HepG2 (cell line): Measurements from ENCODE around the gene SH3GLB2. TPM values are rescaled to one million over a fixed set of nuclear protein-coding genes. Genes with fewer than 3 reads are reported as not detected.

ENCODE experiments used
- CEBPG ChIP-seq: IDR thresholded peaks from 2 replicates; pipeline ENCODE4 v1.6.1; 2016
- HNRNPLL ChIP-seq: fragments of 200-400 bp; formaldehyde crosslinking; IDR thresholded peaks from 2 replicates; pipeline ENCODE4 v1.6.1; 2017; ENCODE audit warnings: mild to moderate bottlenecking, low read depth, low read length; ENCODE audit not compliant: poor library complexity, severe bottlenecking
- KDM2A ChIP-seq: sonication (generic); formaldehyde crosslinking; IDR thresholded peaks from 2 replicates; pipeline ENCODE4 v1.4.0; 2020; ENCODE audit warnings: low read depth, missing genetic modification reagents, borderline replicate concordance
- NONO ChIP-seq, 2 experiments: fragments of 450-650 bp in 1 of 2; sonication (generic) in 1 of 2; formaldehyde crosslinking in 1 of 2; IDR thresholded peaks in 1 of 2; conservative IDR thresholded peaks in 1 of 2; 2 replicates each; pipeline versions ENCODE4 v1.6.1 to v1.8.0; 2017 to 2022; ENCODE audit warnings: mild to moderate bottlenecking in 1 of 2, missing genetic modification reagents in 1 of 2, moderate library complexity in 1 of 2
- THAP11 ChIP-seq: IDR thresholded peaks from 2 replicates; pipeline ENCODE4 v1.6.1; 2016; ENCODE audit warnings: missing biosample characterization, missing genetic modification reagents
- YEATS4 ChIP-seq: sonication (generic); formaldehyde crosslinking; IDR thresholded peaks from 2 replicates; pipeline ENCODE4 v1.4.0; 2020; ENCODE audit warnings: missing genetic modification reagents, borderline replicate concordance
- ZBTB42 ChIP-seq: sonication (generic); formaldehyde crosslinking; IDR thresholded peaks from 2 replicates; pipeline ENCODE4 v1.5.0; 2020; ENCODE audit warnings: mild to moderate bottlenecking, missing genetic modification reagents
- ZNF234 ChIP-seq: sonication (generic); formaldehyde crosslinking; conservative IDR thresholded peaks from 2 replicates; pipeline ENCODE4 v1.5.1; 2020; ENCODE audit warnings: mild to moderate bottlenecking, missing genetic modification reagents
- ZNF30 ChIP-seq: sonication (generic); formaldehyde crosslinking; IDR thresholded peaks from 2 replicates; pipeline ENCODE4 v1.5.0; 2020; ENCODE audit warnings: mild to moderate bottlenecking, missing genetic modification reagents
- ZNF446 ChIP-seq: sonication (generic); formaldehyde crosslinking; IDR thresholded peaks from 2 replicates; pipeline ENCODE4 v1.5.0; 2020; ENCODE audit warnings: mild to moderate bottlenecking, missing genetic modification reagents
- ZNF552 ChIP-seq: sonication (generic); formaldehyde crosslinking; IDR thresholded peaks from 2 replicates; pipeline ENCODE4 v1.9.0; 2022; ENCODE audit warnings: missing genetic modification reagents, mild to moderate bottlenecking, borderline replicate concordance
- ZNF563 ChIP-seq: sonication (generic); formaldehyde crosslinking; IDR thresholded peaks from 2 replicates; pipeline ENCODE4 v1.8.0; 2022; ENCODE audit warnings: mild to moderate bottlenecking, moderate library complexity, missing genetic modification reagents
- polyA plus RNA-seq, 8 experiments: library from polyadenylated mRNA; depleted of rRNA in 3 of 8; stranded (reverse) in 7 of 8; unstranded in 1 of 8; fragments of >200 nt; fragmentation: Illumina TruSeq in 4 of 8; extraction: Trizol in 4 of 8; gene quantifications; 2 replicates each; pipeline versions ENCODE4 v1.2.1 to v1.2.3, GENCODE V29; 2011 to 2016; ENCODE audit warnings: low read depth in 4 of 8, missing spikeins in 1 of 8, mixed read lengths in 1 of 8; ENCODE audit not compliant: insufficient read depth in 1 of 8
- total RNA-seq, 5 experiments: library from RNA; depleted of rRNA; stranded (reverse); fragments of >200 nt; fragmentation: Illumina TruSeq; extraction: Trizol; gene quantifications; 2 replicates each; pipeline ENCODE4 v1.2.3, GENCODE V29; 2016; ENCODE audit warnings: low read depth in 1 of 5
- TF ChIP-seq, protein P1 (sequence below): sonication (generic); formaldehyde crosslinking; conservative IDR thresholded peaks from 2 replicates; pipeline ENCODE4 v1.4.0; 2020; ENCODE audit warnings: missing genetic modification reagents
- TF ChIP-seq, protein P2 (sequence below): sonication (generic); formaldehyde crosslinking; IDR thresholded peaks from 2 replicates; pipeline ENCODE4 v1.5.0; 2020; ENCODE audit warnings: mild to moderate bottlenecking, missing genetic modification reagents, borderline replicate concordance
- TF ChIP-seq, protein P3 (sequence below): sonication (generic); formaldehyde crosslinking; IDR thresholded peaks from 2 replicates; pipeline ENCODE4 v1.5.0; 2020; ENCODE audit warnings: missing genetic modification reagents, mild to moderate bottlenecking, borderline replicate concordance
- TF ChIP-seq, protein P4 (sequence below): sonication (generic); formaldehyde crosslinking; IDR thresholded peaks from 2 replicates; pipeline ENCODE4 v1.9.0; 2021; ENCODE audit warnings: mild to moderate bottlenecking, missing genetic modification reagents

SH3GLB2 gene
- total and polyA plus RNA-seq, 2 of the 13 experiments (the other 11 are each of a cell fraction or from before 2014, with no cell fraction given): 24.0 to 40.6 TPM

DNA sequence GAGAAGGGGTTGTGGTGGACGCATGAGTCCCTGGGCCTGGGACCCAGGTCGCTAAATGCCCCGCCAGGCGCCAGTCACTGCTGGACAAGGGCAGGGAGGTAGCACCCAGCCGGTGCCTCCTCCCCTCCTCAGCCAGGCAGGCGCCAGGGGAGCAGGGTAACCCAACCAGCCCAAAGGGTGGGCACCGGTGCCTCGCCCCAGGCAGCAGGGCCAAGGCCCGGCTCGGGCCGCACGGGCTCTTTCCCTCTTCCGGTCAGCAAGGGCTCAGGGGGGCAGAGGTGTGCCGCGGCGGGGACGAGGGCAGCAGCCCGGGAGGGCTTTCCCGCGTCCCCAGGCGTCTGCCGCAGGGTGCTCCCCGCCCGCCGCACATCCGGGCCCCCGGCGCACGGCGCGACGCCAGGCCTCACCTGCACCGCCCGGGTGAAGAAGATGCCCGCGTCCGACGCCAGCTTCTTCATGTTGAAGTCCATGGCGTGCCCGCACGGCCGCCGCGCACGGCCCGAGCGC is 393 bp downstream of the SH3GLB2 start (continued):
- TF ChIP-seq, protein P1, sequence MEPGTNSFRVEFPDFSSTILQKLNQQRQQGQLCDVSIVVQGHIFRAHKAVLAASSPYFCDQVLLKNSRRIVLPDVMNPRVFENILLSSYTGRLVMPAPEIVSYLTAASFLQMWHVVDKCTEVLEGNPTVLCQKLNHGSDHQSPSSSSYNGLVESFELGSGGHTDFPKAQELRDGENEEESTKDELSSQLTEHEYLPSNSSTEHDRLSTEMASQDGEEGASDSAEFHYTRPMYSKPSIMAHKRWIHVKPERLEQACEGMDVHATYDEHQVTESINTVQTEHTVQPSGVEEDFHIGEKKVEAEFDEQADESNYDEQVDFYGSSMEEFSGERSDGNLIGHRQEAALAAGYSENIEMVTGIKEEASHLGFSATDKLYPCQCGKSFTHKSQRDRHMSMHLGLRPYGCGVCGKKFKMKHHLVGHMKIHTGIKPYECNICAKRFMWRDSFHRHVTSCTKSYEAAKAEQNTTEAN (CRISPR knock-in tag): 0 out of 2 replicates have a peak, but pooled peaks have one; percentile 13
- TF ChIP-seq ZNF563 (CRISPR knock-in tag): 0 out of 2 replicates have a peak, but pooled peaks have one; percentile 16
- 0 out of 2 replicates have a peak, but pooled peaks have one; percentile 46 for TF ChIP-seq ZNF446 (CRISPR knock-in tag)
- TF ChIP-seq NONO (IDR thresholded peaks at IDR 0.05): no peak
- TF ChIP-seq NONO (CRISPR knock-in tag; conservative IDR thresholded peaks at IDR 0.05): no peak
- TF ChIP-seq, protein P2, sequence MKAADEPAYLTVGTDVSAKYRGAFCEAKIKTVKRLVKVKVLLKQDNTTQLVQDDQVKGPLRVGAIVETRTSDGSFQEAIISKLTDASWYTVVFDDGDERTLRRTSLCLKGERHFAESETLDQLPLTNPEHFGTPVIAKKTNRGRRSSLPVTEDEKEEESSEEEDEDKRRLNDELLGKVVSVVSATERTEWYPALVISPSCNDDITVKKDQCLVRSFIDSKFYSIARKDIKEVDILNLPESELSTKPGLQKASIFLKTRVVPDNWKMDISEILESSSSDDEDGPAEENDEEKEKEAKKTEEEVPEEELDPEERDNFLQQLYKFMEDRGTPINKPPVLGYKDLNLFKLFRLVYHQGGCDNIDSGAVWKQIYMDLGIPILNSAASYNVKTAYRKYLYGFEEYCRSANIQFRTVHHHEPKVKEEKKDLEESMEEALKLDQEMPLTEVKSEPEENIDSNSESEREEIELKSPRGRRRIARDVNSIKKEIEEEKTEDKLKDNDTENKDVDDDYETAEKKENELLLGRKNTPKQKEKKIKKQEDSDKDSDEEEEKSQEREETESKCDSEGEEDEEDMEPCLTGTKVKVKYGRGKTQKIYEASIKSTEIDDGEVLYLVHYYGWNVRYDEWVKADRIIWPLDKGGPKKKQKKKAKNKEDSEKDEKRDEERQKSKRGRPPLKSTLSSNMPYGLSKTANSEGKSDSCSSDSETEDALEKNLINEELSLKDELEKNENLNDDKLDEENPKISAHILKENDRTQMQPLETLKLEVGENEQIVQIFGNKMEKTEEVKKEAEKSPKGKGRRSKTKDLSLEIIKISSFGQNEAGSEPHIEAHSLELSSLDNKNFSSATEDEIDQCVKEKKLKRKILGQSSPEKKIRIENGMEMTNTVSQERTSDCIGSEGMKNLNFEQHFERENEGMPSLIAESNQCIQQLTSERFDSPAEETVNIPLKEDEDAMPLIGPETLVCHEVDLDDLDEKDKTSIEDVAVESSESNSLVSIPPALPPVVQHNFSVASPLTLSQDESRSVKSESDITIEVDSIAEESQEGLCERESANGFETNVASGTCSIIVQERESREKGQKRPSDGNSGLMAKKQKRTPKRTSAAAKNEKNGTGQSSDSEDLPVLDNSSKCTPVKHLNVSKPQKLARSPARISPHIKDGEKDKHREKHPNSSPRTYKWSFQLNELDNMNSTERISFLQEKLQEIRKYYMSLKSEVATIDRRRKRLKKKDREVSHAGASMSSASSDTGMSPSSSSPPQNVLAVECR (CRISPR knock-in tag): peak; percentile 36; the same call in 1 of the 2 replicates
- no peak for TF ChIP-seq ZNF234 (CRISPR knock-in tag)
- no peak for TF ChIP-seq ZNF552 (CRISPR knock-in tag)
- TF ChIP-seq CEBPG (CRISPR knock-in tag): no peak
- TF ChIP-seq, protein P3, sequence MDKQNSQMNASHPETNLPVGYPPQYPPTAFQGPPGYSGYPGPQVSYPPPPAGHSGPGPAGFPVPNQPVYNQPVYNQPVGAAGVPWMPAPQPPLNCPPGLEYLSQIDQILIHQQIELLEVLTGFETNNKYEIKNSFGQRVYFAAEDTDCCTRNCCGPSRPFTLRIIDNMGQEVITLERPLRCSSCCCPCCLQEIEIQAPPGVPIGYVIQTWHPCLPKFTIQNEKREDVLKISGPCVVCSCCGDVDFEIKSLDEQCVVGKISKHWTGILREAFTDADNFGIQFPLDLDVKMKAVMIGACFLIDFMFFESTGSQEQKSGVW (CRISPR knock-in tag): no peak
- 0 out of 2 replicates have a peak, but pooled peaks have one; percentile 55 for TF ChIP-seq ZBTB42
- no peak; the same call in 1 of the 2 replicates for TF ChIP-seq ZNF30 (CRISPR knock-in tag)
- peak; percentile 30; the same call in 1 of the 2 replicates for TF ChIP-seq KDM2A (CRISPR knock-in tag)
- 0 out of 2 replicates have a peak, but pooled peaks have one; percentile 17 for TF ChIP-seq YEATS4 (CRISPR knock-in tag)
- TF ChIP-seq HNRNPLL: peak; percentile 48
- TF ChIP-seq, protein P4, sequence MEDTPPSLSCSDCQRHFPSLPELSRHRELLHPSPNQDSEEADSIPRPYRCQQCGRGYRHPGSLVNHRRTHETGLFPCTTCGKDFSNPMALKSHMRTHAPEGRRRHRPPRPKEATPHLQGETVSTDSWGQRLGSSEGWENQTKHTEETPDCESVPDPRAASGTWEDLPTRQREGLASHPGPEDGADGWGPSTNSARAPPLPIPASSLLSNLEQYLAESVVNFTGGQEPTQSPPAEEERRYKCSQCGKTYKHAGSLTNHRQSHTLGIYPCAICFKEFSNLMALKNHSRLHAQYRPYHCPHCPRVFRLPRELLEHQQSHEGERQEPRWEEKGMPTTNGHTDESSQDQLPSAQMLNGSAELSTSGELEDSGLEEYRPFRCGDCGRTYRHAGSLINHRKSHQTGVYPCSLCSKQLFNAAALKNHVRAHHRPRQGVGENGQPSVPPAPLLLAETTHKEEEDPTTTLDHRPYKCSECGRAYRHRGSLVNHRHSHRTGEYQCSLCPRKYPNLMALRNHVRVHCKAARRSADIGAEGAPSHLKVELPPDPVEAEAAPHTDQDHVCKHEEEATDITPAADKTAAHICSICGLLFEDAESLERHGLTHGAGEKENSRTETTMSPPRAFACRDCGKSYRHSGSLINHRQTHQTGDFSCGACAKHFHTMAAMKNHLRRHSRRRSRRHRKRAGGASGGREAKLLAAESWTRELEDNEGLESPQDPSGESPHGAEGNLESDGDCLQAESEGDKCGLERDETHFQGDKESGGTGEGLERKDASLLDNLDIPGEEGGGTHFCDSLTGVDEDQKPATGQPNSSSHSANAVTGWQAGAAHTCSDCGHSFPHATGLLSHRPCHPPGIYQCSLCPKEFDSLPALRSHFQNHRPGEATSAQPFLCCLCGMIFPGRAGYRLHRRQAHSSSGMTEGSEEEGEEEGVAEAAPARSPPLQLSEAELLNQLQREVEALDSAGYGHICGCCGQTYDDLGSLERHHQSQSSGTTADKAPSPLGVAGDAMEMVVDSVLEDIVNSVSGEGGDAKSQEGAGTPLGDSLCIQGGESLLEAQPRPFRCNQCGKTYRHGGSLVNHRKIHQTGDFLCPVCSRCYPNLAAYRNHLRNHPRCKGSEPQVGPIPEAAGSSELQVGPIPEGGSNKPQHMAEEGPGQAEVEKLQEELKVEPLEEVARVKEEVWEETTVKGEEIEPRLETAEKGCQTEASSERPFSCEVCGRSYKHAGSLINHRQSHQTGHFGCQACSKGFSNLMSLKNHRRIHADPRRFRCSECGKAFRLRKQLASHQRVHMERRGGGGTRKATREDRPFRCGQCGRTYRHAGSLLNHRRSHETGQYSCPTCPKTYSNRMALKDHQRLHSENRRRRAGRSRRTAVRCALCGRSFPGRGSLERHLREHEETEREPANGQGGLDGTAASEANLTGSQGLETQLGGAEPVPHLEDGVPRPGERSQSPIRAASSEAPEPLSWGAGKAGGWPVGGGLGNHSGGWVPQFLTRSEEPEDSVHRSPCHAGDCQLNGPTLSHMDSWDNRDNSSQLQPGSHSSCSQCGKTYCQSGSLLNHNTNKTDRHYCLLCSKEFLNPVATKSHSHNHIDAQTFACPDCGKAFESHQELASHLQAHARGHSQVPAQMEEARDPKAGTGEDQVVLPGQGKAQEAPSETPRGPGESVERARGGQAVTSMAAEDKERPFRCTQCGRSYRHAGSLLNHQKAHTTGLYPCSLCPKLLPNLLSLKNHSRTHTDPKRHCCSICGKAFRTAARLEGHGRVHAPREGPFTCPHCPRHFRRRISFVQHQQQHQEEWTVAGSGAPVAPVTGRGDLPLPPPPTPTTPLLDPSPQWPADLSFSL: no peak
- no peak for TF ChIP-seq THAP11 (CRISPR knock-in tag)
